NCI-H2227 treated with DMSO at 0.1 percent for 48 hours (cell line): ENCODE results near the gene RGS3.

Source experiments
- DNase-seq: peaks from one replicate; lab custom pipeline; 2025; lab: John Stamatoyannopoulos, UW

Gene RGS3

DNA sequence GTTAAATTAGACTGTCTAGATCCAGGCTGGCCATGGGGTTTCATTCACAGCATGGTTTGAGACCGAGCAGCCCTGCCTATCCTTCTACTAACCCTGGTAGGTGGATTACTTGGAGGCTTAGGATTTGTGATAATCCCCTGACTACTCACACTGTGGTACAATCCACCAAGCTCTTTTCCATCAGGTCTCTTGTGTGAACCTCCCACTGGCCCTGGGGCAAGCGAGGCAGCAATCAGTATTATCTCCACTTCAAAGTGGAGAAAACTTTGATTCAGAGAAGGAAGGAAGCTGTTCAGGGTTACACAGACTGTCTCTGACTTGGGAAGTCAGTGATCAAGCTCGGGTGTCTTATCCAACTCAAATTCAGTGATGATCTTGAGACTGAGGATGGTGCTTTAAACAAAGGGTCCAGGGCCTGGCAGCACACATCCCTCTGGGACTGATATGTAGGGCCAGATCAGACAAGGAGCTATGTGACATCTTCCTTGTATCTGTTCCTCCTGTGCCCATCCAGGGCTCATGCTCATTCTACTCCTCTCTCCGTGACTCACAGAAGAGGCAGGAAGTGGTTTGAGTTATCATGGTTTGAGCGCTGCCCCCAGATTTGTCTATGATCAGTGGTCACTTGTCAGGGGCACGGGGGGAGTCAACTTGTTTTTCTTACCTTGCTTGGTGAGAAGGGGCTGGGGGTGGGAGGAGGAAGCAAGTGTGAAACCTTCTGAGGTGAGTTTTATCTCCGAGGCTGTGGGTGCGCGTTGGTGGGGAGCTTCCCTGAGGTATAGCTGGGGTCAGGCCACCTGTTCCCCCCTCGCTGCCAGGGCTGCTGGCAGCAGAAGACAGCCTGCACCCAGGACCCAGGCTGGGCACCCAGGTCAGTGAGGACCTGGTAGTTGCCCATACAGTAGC is 48.6 kb downstream of the RGS3 start:
- no peak for DNase-seq

DNA sequence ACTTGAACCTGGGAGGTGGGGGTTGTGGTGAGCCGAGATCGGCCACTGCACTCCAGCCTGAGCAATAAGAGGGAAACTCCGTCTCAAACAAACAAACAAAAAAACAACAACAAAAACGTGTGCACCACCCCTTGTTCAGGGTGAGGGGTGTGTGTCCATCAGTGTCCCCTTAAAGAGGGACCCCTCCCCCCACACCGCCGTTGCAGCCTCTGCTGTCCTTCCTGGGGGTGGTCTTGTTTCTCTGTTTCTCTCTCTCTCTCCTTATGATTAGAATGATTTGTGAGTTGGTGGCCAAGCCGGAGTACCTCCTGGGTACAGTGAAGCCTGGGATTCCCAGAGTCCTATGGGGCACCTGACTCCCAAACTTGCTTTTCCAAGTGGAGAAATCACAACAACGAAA is 49.6 kb downstream of the RGS3 start:
- no peak for DNase-seq

DNA sequence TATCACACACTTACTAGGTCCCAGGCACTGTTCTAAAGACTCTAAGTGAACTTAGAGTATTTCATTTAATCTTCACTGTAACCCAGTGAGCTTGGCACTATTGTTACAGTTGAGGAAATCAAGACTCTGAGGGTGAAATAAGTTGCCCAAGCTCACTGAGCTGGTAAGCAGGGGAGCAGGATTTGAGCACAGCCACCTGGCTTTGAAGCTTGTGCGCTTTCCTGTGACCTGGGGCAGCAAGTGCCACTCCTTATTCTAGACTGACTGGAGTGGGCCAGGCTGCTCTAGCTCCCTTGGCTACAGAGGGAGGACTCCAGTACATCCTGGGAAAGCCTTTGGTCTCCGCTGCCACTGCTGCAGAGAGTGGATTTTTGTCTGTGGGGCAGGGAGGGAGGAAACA is 50.0 kb downstream of the RGS3 start:
- DNase-seq, result no peak

DNA sequence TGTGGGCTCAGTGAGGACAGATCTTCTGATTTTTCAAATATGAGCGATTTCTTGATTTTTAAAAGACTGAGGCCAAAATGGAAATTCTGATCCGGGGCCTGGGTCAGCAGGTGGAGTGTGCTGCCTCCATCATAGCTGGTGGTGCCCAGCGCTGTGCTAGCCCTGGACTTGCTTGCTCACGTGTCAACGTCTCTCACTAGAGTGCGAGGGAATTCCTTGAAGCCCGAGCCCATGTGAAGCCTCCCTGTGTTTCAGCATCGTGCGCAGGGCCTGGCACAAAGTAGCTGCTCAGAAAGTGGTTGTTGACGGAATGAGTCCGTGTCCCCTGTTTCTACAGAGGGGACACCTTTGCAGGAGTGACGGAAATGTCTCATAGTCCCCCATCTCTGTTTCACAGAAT is 50.5 kb downstream of the RGS3 start:
- no peak for DNase-seq

DNA sequence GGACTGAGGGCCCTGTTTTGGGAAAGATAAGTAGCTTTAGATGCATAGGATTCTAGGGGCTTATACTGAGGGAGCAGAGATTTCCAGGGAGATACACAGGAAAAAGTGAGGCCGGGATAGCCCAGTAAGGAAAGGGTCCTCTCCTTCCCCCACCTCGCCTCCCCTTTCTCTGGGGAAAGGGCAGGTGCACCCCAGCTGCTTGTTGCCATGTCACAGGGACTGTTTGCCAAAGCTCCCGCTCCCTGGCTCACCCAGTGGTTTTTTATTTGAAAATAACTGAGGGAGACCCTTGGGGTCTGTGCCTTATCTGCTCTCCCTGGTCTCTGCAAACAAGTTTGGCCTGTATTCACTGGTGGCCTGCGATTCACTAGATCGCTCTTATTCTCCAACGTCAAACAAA is 51.2 kb downstream of the RGS3 start:
- no peak for DNase-seq

DNA sequence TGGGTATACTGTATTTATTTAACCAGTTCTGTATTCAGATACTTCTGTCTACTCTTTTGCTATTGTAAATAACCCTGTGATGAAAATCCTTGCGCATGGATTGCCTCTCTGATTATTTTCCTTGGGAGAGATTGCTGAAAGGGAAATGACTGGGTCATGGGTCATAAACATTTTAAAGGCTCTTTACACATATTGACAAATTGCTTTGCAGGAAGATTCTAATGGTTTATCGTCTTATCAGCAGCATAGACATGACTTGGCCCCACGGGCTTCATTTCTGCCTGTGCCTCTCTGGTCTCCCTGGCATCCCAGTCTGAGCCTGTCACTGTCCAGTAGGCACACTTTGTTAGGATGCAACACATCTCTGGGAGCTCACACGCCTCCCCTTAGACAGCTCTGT is 52.3 kb downstream of the RGS3 start:
- no peak for DNase-seq

DNA sequence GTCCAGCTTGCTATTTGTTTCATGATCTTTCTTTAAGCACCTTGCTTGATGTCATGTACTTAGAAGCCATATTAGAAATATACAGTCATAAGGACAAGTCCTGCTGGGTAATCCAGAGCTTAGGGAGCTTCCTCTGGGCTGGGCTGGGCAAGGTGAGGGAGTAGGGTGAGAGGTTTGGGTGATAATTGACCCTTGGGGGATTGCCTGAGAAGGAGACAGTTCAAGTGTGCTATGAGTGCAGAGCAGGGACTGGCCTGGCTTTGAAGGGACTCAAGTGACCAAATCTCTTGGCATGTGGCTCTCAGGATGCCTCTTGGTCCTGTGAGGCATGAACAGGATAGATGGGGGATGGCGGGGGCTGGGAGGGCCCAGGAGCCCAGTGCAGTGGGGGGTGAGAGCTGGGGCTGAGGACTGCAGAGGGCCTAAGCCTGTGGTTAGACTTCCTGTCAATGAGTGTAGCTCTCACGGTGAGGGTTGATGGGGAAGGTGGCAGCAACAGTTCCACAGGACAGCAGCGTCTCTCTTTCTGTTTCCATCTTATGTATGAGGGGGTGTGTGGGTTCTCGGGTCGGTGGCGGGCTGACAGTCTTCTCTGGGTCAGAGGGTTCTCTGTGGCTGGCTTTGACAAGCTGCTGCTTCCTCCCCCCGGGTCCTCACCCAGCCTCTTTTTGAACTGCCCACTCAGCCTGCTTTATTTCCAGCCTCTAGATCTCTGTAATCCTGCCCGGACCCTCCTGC is 53.5 kb downstream of the RGS3 start:
- DNase-seq, result no peak

DNA sequence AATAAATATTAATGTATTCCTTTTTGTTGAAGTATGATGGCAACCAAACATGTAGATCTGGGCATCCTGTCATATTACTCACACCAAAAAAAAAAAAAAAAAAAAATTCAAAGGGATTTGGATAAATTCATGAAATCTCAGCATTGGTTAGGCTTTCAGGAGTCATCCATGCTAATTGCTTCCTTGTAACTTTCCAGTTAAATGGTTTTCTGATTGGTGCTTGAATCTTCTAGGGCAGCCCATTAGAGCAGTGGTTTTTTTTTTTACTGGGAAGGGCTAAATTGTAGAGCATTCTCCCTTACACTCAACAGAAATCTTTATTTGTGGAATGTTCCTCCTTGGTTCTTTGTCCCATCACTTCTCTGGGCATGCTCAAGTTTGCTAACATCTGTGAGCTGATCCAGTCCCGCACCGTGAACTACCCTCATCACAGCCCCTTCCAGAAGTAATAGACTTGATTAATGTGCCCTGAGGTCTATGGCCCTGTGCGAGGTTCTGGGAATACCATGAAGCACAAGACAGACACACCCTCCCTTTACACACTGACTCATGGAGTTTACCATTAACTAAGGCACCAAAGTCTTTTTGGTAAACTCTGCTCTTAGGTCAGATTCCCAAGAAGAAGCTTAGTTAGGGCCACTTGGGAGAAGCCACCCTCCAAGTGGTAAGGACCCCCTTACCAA is 56.0 kb downstream of the RGS3 start:
- no peak for DNase-seq

DNA sequence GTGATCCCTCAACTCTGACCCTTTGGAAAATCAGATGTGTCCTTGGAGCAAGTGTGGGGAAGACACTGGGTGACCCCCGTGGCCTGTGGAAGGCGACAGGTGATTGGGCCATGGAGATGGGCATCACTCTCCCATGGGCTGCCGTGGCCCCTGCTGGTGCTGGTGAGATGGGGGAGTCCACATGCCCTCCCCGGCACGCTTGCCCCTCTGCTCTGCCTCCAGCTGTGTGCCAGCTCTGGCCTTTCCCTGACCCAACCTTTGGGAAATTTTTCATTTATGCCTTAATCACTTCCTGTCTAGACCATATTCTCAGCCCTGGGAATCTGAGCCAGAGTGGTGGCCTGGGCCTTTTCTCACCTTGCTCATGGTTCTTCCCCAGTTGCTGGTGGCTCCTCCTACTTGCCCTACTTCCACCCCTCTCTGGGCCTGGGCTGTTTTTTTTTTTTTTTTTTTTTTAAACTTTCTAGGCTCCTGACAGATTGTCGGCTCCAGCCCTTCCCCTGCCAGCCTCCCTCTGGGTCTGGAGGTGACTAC is 56.6 kb downstream of the RGS3 start:
- no peak for DNase-seq

DNA sequence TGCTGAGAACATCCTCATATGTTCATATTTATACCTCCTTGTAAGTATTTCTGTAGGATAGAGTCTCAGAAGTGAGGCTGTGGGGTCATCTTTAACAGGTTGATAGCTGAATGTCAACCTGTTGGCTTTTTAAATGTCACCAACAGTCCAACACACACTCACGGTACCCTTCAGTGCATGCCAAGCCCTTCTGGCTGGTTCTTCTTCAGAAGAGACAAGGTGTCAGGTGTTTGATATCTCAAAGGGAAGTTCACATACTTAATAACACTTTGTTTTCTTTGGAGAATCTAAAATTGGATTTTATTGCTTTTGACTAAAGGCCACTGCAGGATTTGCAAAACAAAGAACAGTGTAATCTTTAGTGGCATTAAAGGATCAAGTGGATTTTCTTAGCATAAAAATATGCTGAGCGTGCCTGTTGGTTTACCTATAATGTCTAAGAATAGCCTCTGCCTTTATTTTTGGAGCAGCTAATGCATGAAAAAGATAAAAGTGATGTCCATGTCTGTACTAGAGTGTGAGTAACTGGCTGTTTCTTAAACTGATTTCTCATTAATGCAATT is 58.2 kb downstream of the RGS3 start:
- no peak for DNase-seq

DNA sequence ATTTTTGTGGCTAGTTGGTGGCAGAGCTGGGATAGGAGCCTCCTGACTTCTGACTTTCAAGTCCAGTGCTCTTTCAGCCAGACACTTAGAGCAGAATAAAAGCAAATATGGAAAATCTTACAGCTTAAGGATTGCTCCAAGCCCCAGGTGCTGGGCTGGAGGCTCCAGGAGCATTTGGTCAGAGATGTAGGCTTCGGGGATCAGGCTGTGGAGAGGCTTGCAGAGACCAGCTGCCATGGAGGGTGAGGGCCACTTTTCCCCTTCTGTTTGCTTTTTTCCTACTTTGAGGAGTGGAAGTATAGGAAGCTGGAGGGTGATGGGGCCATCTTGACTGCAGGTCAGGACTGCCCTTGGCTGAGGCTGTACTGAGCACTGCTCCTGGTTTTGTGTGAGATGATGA is 58.9 kb downstream of the RGS3 start:
- no peak for DNase-seq

DNA sequence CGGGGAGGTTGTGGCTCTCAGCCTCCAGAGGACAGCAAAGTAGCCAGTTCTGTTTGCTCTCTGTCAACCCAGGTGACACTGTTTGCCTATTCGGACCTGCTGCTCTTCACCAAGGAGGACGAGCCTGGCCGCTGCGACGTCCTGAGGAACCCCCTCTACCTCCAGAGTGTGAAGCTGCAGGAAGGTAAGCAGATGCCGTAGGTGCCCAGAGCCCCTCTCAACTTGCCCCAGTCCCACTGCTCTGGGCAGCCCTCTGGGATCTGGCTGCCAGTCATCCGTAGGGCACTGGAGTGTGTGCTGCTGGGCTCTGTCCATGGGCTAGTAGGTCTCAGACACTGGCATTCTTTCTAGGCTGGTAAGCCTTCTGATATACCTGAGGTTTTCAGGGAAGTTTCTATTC is 59.3 kb downstream of the RGS3 start:
- DNase-seq, result no peak

DNA sequence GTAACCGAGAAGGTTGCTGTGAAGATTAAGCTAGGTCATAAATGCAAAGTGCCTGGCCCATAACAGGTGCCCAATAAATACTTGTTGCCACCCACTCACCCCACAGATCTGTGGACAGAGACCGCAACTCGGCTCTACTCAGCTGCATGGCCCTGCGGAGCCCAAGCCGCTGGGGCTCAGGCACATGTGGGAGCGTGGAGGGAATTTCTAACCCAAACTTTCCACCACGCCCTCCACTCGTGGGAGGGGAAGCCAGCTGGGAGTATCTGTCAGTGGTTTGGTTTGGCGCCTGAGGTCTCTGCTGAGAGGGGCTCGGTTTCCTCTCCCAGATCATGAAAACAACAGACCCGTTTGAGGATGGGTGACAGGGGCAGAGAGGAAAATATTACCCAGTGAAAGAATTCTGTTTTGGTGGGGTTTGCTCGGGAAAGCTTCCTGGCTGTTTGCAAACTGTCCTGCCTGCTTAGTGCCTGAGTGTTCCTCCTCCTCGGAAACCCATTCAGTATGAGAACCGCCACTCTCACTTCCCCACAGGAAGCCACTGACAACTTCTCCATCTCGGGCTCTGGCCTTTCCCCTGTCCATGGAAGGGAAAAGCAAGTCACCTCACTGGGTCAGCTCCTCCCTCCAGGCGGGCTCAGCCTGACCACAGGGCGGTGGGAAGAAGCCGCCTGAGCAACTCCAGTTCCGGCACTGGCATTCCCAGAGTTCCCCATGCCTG is 60.1 kb downstream of the RGS3 start:
- no peak for DNase-seq

DNA sequence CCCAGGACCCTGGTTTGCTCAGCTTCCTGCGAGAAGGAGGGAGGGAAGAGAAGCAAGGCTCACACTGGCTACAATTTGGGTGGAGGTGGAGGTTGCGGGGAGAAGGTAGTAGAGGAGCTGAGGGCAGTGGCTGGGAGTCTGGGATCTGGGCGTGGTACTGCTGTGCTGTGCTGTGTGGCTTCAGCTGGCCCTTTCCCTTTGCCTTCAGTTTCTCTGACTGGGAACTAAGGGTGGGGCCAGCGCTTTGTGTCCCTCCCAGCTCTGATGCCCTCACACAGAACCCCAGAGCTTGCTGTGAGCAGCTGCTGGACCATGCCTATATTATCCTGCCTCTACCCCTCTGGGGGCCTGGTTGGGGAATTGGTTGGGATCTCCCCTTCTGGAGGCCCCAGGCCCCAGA is 60.9 kb downstream of the RGS3 start:
- DNase-seq, result no peak

DNA sequence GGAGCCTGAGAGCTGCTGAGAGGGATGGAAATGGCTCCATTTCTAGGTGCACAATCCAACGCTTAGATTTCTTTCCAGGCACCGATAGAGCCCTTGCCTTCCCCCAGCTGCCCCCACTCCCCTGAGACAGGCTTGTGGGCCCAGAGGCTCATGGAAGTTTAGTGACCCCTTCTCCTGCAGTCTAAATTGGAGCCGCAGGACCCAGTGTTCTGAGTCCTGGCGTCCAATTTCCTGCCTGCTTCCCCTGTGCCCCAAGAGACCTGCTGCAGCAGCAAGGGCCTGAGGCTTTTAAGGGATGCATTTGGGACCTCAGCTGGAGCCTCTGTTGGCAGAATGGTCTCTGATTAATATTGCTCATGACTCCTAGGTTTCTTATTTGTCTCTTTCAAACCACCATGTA is 61.7 kb downstream of the RGS3 start:
- no peak for DNase-seq

DNA sequence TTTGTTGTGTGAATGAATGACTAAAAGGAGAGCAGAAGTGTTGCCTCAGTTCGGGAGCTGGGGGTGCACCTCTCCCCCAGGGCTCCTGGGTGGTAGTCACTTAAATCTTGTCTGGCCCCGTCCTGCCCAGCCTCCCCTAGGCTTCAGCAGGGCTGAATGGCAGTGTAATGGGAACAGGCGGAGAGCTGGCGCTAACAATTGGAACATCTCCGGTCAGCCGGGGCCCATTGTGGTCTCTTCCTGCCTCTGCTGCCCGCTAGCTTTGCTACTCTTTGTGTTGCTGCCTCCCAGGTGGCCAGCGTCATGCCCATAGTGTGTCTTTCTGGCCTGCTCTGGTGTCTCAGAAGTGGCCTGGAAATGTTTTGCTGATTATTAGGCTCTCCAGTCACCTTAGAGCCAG is 62.3 kb downstream of the RGS3 start:
- DNase-seq, result no peak

DNA sequence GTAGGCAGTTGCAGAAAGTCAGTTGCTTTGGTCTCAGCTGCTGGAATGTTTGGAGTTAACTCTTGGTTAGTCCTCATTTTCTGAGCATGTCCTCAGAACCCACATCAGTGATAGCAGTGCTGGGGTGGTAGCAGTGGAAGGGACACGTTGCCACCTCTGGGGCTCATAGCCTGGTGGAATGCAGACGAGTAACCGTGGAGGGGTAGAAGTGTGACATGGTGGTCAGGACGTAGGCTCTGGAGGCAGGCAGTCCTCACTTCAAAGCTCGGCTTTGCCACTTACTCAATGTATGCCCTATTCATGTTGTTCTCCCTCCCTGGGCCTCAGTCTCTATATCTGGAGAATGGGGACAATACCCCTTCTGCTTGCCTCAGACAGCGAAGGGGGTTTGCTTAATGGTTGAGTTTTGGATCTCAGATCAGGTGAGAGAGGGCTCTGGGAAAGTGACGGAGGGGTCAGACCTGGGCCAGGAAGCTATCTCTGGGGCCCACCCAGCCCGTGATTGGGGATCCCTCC is 62.8 kb downstream of the RGS3 start:
- DNase-seq, result no peak

DNA sequence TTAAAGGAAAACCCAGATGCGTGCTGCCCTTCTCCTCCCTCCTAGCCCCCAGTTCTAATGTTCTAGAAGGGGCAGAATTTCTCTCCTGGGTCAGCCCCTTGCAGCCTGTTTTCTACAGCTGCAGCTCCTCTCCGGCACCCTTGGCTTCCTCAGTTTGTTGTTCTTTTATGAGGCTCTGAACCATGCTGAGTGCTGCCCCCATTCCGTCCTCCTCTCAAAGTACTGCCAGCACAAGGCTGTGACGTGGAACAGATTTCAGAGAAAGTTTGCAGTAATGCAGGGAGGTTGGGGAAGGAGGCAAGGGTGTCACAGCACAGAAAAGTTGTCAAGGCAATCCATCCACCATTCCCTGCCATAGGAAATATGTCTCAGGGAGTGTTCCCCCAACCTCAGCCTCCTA is 63.3 kb downstream of the RGS3 start:
- DNase-seq, result no peak

DNA sequence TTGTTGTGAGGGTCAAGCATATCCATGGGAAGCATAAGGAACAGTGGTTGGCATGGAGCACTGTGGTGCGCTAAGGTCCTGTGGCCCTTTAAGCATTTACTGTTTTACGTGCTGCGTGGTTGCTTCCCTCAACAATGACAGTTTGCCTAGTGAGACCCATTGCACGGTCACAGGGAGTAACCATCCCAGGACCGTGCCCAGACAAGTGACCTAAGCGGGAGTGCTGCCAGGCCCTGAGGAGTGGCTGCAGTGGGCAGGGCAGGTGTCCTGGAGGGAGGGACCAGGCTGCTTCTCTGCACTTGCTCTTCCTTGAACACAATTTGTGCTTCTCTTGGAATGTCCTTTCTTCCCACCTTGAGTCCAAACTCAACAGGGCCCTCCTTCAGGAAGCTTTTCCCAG is 64.6 kb downstream of the RGS3 start:
- DNase-seq, result no peak

DNA sequence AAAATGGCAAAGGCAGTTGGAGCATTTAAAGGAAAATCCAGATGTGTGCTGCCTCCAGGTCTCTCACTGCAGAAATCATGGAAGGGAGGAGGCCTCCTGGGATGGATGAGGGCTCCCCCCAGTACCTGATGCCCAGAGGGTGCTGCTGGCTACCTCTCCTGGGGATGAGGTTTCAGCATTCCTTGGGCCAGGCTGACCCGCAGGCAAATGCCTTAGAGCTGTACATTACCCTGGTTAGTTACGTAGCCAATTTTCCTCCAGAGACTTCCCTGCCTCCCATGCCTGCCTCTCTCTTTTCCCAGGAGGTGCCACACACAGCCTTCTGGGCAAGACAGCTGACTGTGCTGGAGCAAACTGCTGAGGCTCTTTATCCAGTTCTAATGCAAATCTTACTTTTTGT is 65.3 kb downstream of the RGS3 start:
- no peak for DNase-seq

DNA sequence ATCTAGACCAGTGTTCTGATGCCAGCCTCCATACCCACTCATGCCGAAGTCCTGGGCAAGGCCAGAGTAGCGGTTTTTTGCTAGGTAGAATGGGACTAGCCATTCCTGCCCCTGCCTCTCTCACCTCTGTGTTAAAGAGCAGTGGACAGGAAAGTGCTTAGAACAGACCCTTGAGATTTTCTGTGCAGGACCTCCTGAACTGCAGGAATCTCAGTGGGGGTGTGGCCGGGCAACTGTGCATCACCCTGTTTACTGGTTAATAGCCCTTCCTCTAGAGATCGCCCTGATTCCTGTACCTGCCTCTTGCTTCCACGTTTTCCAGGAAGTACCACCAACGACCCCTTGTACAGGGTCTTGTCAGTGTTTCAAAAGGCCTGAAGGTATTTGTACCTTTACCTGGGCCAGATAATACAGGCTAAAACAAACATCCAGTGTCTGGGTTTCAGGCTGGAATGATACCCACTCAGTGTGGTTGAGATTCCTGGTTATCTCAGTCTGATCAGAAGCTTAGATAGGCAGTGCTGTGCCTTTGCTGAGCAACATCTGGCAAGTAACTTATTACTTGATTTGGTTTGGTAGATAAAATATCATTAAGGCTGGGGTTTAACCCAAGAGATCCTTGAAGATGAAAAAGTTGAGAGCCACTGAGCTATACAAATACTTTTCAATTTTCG is 65.9 kb downstream of the RGS3 start:
- DNase-seq, result no peak
